Lower leg skin (tissue), 4 donors: ENCODE data around the gene GOLGA6D. TPM values are rescaled to one million over a fixed set of nuclear protein-coding genes. Genes with fewer than 3 reads are reported as not detected.
"Not testable (repeated sequence)": the region's sequence is repeated elsewhere in the genome, so short reads cannot be mapped to it uniquely, and the experiment has no call there.

Source experiments
- DNase-seq, 2 donors: peaks; one replicate each; pipeline ENCODE4 v3.0.0-alpha.2; 2019; ENCODE audit warnings: low spot score in 2 of 2
- H3K4me3 ChIP-seq: fragments of 200-600 bp; sonication (generic); 2 replicates; pipeline ENCODE4 v1.5.1; 2017; ENCODE audit warnings: mild to moderate bottlenecking, low read depth; ENCODE audit not compliant: poor library complexity, severe bottlenecking
- POLR2A ChIP-seq, 2 donors: fragments of 450-650 bp; IDR thresholded peaks; one replicate each; pipeline ENCODE4 v1.6.1; 2016 to 2017; ENCODE audit warnings: antibody characterized with exemption in 2 of 2, mild to moderate bottlenecking in 1 of 2, moderate library complexity in 1 of 2
- WGBS, 2 donors: methylation state at CpG; one replicate each; pipeline ENCODE4 v1.1.5; 2018; 5-methylcytosine and 5-hydroxymethylcytosine counted together
- intact Hi-C: fragments of 100-400 bp; cut with DNase I; formaldehyde crosslinking; loops from one replicate; pipeline ENCODE4 v1.15.0; 2023; ENCODE audit warnings: low total_unique reads
- total RNA-seq, 4 donors: library from RNA; depleted of rRNA; stranded (reverse); fragments of >200 nt; gene quantifications; one replicate each; pipeline ENCODE4 v1.1.0, GENCODE V29; 2016
- TF ChIP-seq, protein P1 (sequence below), 3 donors: fragments of 450-650 bp; IDR thresholded peaks; one replicate each; pipeline ENCODE4 v1.5.1; 2016; ENCODE audit warnings: antibody characterized with exemption in 3 of 3, mild to moderate bottlenecking in 3 of 3, moderate library complexity in 2 of 3

Gene GOLGA6D
- total RNA-seq, 4 donors from 2014 or later = 0.08 to 1.3 TPM; not detected in 2

DNA sequence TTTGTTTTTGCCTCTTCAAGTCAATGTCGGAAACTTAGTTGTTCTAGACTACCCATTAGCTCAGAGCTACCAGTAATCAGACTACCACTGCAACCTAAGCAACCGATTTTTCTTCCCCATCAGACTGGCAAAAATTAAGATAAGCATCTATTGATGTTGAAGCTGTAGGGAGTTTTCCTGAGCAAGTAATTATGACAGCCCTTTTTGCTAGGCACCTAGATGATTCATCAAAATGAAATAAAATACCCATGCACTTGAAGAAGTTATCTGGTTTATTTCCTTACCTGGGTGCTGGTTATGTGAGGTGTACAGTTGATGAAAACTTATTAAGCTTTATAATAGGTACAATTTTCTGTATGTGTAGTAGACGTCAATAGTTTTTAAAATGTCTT lies 52.7 kb downstream of the GOLGA6D start:
- 29 to 31% methylated on average over 3 of the region's 3 CpGs for WGBS, 2 donors
- no peak overlapping the region for H3K4me3 ChIP-seq
- TF ChIP-seq POLR2A (IDR thresholded peaks at IDR 0.05) = no peak
- TF ChIP-seq, protein P1, sequence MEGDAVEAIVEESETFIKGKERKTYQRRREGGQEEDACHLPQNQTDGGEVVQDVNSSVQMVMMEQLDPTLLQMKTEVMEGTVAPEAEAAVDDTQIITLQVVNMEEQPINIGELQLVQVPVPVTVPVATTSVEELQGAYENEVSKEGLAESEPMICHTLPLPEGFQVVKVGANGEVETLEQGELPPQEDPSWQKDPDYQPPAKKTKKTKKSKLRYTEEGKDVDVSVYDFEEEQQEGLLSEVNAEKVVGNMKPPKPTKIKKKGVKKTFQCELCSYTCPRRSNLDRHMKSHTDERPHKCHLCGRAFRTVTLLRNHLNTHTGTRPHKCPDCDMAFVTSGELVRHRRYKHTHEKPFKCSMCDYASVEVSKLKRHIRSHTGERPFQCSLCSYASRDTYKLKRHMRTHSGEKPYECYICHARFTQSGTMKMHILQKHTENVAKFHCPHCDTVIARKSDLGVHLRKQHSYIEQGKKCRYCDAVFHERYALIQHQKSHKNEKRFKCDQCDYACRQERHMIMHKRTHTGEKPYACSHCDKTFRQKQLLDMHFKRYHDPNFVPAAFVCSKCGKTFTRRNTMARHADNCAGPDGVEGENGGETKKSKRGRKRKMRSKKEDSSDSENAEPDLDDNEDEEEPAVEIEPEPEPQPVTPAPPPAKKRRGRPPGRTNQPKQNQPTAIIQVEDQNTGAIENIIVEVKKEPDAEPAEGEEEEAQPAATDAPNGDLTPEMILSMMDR (IDR thresholded peaks at IDR 0.05) = no peak
- intact Hi-C loops = no loop called here
- DNase-seq = no peak

DNA sequence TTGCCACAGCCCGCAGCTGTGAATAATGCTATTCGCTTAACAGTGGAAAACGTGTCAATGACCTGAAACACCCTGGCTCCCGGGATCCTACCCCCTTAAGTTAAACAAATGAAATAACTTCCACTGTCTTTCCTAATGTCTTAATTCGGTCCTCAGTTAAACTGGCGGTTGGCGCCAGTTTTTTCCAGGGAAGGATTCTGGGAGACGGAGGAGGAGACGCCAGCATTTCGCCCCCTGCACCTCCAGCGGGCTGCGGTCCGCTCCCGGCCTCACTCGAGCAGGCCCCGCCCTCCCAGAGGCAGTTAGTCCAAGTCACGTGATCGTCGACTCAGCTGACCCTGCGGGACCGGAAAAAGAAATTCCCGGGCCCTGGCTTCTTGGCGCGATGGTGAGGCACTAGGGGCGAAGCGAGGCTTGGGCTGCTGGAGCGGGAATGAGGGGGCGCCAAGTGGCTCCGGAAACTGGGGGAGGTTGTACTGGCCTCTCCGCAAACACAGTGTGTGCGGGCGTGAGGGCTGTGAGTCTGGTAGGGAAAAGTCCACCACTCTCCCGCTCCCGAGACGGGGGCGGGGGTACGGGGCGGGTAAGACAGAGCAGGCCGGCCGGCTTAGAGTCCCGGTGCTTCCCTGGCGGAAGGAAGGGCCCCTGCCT lies 53.2 kb downstream of the GOLGA6D start, which contains the start of gene COMMD4:
Gene COMMD4, plus strand, starts transcription at position 359 of the 651 bp plus-strand sequence. Its CDS starts 27 bp downstream, at position 386.
- H3K4me3 ChIP-seq = peak within 1 kb of the TSS; percentile 65
- WGBS, 2 donors = 1% methylated on average over 28 to 42 of the region's 42 CpGs
- peak; percentile 94 to 99 for DNase-seq
- intact Hi-C loops = no loop called here
- TF ChIP-seq, protein P1 (IDR thresholded peaks at IDR 0.05) = no peak
- TF ChIP-seq POLR2A (IDR thresholded peaks at IDR 0.05) = no peak

DNA sequence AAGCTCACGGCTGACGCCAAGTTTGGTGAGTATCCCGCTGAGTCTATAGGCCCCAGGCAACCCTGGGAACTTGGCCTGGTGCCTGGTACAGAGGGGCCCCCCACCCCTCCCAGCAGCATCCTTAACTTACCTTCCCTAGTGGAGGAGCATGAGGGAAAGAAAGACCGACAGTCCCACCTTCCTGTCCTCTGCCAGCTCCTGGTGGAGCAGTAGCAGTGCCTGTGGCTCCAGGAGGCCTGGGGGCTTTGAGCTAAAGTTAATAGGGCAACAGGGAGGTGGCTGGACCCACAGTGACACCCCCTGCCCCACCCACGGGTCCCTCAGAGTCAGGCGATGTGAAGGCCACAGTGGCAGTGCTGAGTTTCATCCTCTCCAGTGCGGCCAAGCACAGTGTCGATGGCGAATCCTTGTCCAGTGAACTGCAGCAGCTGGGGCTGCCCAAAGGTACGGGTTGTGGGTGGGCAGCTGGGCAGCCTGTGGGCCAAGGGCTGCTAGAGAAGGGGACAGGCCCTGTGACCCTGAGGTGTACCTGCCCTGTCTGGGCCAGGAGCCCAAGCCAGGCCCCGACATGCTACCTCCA lies 56.1 kb downstream of the GOLGA6D start:
- no peak overlapping the region for H3K4me3 ChIP-seq
- intact Hi-C loops = no loop called here
- TF ChIP-seq, protein P1 (IDR thresholded peaks at IDR 0.05) = no peak
- WGBS, 2 donors = 84 to 90% methylated on average over 9 to 11 of the region's 11 CpGs
- DNase-seq = no peak

DNA sequence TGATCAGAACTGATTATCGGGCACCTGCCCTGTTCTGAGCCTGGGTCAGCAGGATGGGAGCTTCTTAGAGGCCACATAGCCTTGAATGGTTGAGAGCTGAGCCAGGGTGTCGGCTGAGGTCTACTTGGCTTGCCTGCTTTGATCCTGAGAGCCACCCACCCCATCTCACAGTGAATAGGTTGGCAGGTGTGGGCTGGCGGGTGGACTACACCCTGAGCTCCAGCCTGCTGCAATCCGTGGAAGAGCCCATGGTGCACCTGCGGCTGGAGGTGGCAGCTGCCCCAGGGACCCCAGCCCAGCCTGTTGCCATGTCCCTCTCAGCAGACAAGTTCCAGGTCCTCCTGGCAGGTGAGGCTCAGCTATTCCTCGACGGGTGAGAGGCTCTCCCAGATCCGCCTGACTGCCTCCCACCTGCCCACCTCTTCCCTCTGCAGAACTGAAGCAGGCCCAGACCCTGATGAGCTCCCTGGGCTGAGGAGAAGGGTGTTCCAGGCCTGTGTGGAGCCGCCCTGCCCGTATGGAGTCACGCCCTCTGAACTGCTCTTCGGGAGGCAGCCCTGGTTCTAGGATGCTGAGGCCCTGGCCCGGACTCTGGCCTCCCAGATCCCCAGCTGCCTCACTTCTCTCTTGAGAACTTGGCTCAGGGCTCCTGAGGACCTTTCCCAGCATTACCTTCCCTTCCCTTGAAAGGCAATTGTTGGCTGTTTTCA lies 57.1 kb downstream of the GOLGA6D start:
- H3K4me3 ChIP-seq = no peak overlapping the region
- intact Hi-C loops = loop anchor here (10.0 kb wide), 1 partner anchor 795 kb away; the partner anchor contains the start of gene ARID3B
- TF ChIP-seq, protein P1 (IDR thresholded peaks at IDR 0.05) = no peak
- no peak for TF ChIP-seq POLR2A (IDR thresholded peaks at IDR 0.05)
- DNase-seq = no peak
- WGBS, 2 donors = 89 to 90% methylated on average over 10 to 13 of the region's 13 CpGs

GRCh38 chr15:75342221-75342620 lies 59.6 kb downstream of the GOLGA6D start:
- no peak for DNase-seq
- TF ChIP-seq POLR2A (IDR thresholded peaks at IDR 0.05) = no peak
- TF ChIP-seq, protein P1 (IDR thresholded peaks at IDR 0.05) = no peak
- H3K4me3 ChIP-seq = no peak overlapping the region
- WGBS, 2 donors = 79 to 86% methylated on average over 6 of the region's 6 CpGs
- intact Hi-C loops = loop anchor here (10.0 kb wide), 1 partner anchor 797 kb away; the partner anchor contains the start of gene ARID3B

DNA sequence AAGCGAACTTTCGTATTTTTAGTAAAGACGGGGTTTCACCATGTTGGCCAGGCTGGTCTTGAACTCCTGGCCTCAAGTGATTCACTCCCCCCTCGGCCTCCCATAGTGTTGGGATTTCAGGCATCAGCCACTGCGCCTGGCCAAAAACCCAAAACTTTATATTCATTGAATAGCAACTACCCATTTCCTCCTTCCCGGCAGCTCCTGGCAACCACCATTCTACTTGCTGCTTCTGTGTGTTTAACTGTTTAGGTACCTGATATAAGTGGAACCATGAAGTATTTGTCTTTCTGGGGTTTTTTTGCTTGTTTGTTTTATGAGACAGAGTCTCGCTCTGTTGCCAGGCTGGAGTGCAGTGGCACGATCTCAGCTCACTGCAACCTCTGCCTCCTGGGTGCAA lies 61.3 kb downstream of the GOLGA6D start:
- intact Hi-C loops = loop anchor here (10.0 kb wide), 1 partner anchor 799 kb away; the partner anchor contains the start of gene ARID3B
- DNase-seq, H3K4me3 ChIP-seq: not testable (repeated sequence)
- WGBS, 2 donors = 42 to 46% methylated on average over 8 of the region's 8 CpGs
